Activated T-cell treated with anti-CD3 and anti-CD28 coated beads for 4 hours (primary cell): ENCODE data around the gene TNFAIP8L3.
"Not testable (repeated sequence)": the region's sequence is repeated elsewhere in the genome, so short reads cannot be mapped to it uniquely, and the experiment has no call there.

Experiments
- DNase-seq: peaks from one replicate; pipeline ENCODE4 v3.0.0-alpha.2; 2020

The TNFAIP8L3 gene

GRCh38 chr15:51094606-51095569, at the start of gene TNFAIP8L3:
Gene TNFAIP8L3, minus strand, starts transcription at chr15:51094906. Its CDS starts 311 bp downstream, at chr15:51094595.
- DNase-seq, result no peak

DNA sequence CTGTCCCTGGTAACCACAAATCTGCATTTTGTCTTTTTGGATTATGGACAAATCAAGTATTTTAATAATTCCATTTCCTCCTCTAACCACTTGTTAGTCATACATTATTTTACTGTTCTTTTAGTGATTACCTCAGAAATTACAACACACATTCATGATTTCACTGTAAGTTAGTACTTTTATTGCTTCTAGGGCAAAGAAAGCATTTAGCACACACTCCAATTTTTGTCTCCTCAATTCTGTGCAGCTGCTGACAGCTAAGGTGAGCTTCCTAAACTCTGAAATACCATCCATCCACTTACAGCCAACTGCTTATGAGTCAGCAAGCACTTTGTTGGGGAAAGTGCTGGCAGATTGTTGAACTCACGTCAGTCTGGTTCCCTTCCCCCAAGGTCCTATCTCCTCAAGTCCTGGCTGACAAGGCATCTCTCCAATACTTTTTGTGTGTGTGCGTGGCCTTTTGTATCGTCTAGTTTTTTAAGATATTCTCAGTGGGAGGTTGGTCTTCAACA, 49.4 kb upstream of the TNFAIP8L3 start:
- no peak for DNase-seq

DNA sequence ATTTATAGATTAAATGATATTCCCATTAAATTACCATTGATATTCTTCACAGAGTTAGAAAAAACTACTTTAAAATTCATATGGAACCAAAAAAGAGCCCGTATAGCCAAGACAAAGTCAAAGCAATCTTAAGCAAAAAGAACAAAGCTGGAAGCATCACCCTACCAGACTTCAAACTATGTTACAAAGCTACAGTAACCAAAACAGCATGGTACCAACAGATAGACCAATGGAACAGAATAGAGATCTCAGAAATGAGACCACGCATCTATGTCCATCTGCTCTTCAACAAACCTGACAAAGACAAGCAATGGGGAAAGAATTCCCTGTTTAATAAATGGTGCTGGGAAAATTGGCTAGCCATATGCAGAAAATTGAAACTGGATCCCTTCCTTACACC, 45.6 kb upstream of the TNFAIP8L3 start:
- DNase-seq, result not testable (repeated sequence)

DNA sequence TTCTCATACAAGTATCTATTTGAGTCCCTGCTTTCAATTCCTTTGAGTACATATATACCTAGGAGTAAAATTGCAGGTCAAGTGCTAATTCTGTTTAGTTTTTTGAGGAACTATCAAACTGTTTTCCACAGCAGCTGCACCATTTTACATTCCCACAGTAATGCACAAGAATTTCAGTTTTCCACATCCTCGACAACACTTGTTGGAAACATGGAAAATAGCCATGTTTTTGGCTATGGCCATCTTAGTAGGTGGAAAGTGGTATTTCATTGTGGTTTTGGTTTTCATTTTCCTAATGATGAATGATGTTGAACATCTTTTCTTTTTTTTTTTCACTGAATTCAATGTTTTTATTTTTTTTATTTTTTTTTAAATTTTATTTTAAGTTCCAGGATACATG, 44.4 kb upstream of the TNFAIP8L3 start:
- DNase-seq, result no peak

- DNase-seq, result no peak
Observed at GRCh38 chr15:51137880-51138430, 43.2 kb upstream of the TNFAIP8L3 start.

DNA sequence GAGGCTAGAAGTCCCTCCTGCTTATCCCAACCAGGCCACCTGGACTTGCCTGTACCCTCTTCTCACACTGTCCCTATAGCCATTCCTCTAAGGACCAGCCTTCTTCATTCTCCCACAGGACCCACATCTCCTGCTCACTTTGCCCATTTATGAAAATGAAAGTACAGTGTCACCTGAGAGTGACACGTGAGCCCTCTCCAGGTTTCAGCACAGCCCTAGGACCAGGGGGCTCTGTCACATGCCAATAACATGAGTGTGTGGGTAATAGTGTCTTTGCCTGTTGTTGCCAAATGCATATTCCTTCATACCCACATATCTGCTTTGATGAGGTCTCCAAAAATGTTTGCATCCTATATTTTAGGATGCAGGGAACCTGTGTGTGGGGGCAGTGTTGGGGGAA, 42.3 kb upstream of the TNFAIP8L3 start:
- DNase-seq, result no peak

- no peak for DNase-seq
Observed at GRCh38 chr15:51135276-51135675, 40.6 kb upstream of the TNFAIP8L3 start.

GRCh38 chr15:51134416-51135199, 39.9 kb upstream of the TNFAIP8L3 start:
- no peak for DNase-seq

DNA sequence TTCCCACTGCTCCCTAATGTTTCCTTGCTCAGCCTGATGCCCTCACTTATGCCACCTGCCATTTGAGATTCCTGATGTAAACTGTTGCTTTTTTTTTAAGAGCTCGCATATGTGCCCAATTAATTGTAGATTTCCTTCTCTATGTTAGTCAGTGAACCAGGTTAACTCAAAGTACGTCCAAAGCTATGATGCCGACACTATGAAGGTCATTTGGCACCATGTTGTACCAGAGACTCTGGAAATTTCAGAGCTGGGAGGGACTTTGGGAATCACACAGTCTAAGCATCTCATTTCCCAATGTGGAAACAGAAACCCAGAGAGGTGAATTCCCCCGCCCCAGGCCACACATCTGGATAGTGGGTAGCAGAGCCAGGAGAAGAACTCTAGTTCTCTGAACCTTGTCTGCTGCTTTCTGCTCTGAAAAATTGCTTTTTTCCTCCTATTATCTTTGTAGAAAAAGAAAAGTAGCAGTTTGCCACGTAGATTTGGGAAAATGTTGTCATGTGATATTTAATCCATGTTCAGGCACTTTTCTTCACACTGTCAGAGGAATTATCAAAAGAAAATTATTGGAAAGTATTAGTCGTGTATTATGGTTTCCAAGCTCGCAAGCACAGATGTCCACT, 38.5 kb upstream of the TNFAIP8L3 start:
- DNase-seq, result no peak

- DNase-seq, result no peak
Observed at GRCh38 chr15:51132384-51133139, 37.9 kb upstream of the TNFAIP8L3 start.

- DNase-seq, result no peak
Observed at GRCh38 chr15:51131596-51132290, 37.0 kb upstream of the TNFAIP8L3 start.

- no peak for DNase-seq
Observed at GRCh38 chr15:51130344-51130743, 35.6 kb upstream of the TNFAIP8L3 start.

DNA sequence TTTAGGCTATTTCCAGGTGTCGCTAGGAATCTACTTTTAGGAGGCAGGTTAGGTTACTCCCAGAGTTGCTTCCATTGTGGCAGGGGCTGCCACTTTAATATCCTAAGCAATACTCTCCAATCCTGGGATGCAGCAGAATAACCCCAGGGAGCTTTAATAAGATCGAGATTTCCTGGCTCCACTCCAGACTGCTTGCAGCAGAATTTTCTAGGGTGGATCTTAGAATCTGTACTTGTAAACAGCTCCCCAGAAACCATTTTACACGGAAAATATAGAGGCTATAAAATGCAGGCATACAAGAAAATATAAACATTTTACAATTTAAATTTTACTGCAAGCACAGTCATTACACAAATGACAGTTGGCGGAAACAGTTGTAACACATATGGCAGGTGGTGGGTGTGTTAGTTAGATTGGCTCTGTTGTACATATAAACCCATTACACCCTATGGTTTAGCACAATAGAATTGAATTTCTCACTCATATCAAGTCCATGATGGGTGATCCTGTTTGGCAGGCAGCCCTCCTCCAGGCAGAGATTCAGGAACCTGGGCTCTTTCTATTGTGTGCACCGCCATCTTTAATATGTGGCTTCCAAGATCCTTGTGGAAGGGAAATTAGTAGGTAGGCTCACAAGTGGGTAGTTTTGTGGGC, 35.0 kb upstream of the TNFAIP8L3 start:
- DNase-seq, result no peak

DNA sequence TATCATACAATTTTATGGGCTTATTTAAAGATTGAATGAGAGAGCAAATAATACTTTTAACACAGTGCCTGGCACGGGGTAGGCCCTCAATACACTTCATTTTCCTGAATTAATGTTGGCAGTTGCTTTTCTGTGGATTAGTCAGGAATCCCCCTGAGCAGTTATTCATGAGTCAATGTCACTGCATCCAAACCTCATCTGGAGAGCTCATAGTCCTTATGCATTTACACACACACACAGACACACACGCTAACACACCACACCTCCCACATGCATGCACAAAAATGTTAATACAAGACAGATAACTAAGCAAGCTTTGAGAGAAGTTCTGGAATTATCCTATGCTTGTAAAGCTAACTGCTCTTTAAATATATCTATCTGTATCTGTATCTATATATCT, 34.0 kb upstream of the TNFAIP8L3 start:
- no peak for DNase-seq

DNA sequence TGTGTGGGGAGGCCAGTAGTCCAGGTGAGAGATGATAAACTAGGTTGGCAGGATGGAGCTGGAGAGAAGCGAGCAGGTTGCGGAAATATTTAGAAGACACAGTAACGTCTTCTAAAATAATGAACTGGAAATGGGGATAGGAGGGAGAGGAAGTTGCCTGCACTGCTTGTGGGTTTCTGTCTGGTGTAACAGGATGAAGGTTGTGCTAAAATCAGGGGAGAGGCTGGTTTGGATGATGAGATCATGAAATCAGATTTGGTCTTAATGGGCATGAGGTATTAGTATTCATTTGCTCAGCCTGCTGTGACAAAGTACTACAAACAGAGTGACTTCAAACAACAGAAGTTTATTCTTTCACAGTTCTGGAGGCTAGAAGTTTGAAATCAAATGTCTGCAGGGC, 32.1 kb upstream of the TNFAIP8L3 start:
- DNase-seq, result no peak

GRCh38 chr15:51123002-51123401, 28.3 kb upstream of the TNFAIP8L3 start:
- not testable (repeated sequence) for DNase-seq

DNA sequence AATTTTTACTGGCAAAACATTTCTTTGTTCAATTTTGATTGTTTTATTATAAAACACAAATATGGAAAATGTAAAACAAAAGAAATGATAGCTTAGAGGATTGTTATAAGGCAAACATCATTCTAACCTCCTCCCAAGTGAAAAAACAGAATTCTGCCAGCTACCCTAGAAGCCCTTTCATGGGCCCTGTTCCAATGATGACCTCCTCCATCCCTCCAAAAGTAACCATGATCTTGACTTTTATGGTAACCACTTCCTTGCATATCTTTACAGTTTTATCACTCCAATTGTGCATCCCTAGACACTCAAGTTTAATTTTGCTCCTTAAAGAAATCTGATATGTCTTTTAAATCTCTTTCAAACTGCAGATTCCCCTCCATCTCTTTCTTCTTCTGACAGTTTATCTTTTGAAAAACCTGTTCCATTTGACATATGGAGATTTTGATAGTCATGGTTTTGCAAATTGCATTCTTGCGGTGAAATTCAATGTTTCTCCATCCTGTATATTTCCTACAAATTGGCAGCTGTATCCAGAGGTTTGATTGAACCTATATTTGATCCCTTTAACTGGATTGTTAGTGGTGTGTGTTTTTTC, 27.0 kb upstream of the TNFAIP8L3 start:
- DNase-seq, result no peak

GRCh38 chr15:51121118-51121517, 26.4 kb upstream of the TNFAIP8L3 start:
- no peak for DNase-seq

DNA sequence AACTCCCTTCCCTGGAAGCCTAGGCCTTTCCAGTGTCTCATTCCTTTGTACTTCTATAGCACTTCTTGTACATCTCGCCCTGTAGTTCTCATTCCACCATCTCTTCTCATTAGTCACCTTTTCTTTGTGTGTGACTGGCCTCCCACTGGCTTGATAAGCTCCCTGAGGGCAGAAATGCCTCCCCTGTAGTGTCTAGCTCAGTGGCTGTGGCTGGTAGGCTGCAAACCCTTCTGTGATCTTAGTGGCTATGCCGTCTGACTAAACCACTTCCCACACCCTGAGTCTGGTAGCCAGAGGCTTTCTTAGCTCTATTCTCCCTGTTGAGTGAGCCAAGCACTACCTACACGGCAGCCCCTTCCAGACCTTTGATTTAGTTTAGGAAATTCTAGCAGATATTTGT, 24.4 kb upstream of the TNFAIP8L3 start:
- no peak for DNase-seq

GRCh38 chr15:51117270-51117669, 22.6 kb upstream of the TNFAIP8L3 start:
- DNase-seq, result no peak
